ENCODE data around the gene GGACT.

GGACT gene

GRCh38 chr13:100517728-100518127 lies 70.9 kb downstream of the GGACT start:
- Histone ChIP-seq H3K9ac (ENCODE audit: low read depth in 1 of 2, low read length in 2 of 2) (peak overlapping the region in 1 of 2 donors; percentile 18), H3K9me3 (ENCODE audit: control insufficient read depth in 2 of 2, low read length in 2 of 2) (no peaks in the 10 kb centered on the region), H3K4me3 (ENCODE audit: low read length in 2 of 2) (peak overlapping the region; percentile 55 to 56), H3K36me3 (ENCODE audit: control insufficient read depth in 2 of 2, insufficient read depth in 2 of 2, low read length in 2 of 2) (peaks cover 0 to 4% of the 10 kb centered on the region in 2 donors), H3K27ac (ENCODE audit: low read depth in 2 of 2, low read length in 2 of 2) (peak overlapping the region; percentile 49 to 68), H3K27me3 (ENCODE audit: control insufficient read depth in 2 of 2, insufficient read depth in 2 of 2, low read length in 2 of 2) (no peaks in the 10 kb centered on the region), H3K4me1 (ENCODE audit: control insufficient read depth in 2 of 2, insufficient read depth in 2 of 2, low read length in 2 of 2) (peaks cover 9% of the 10 kb centered on the region in 2 donors)

- Histone ChIP-seq H3K9me3 (ENCODE audit: control insufficient read depth in 2 of 2, low read length in 2 of 2) (no peaks in the 10 kb centered on the region), H3K27me3 (ENCODE audit: control insufficient read depth in 2 of 2, insufficient read depth in 2 of 2, low read length in 2 of 2) (no peaks in the 10 kb centered on the region), H3K9ac (ENCODE audit: low read depth in 1 of 2, low read length in 2 of 2) (no peak overlapping the region), H3K36me3 (ENCODE audit: control insufficient read depth in 2 of 2, insufficient read depth in 2 of 2, low read length in 2 of 2) (peaks cover 0 to 4% of the 10 kb centered on the region in 2 donors), H3K4me3 (ENCODE audit: low read length in 2 of 2) (peak overlapping the region; percentile 55 to 56), H3K27ac (ENCODE audit: low read depth in 2 of 2, low read length in 2 of 2) (peak overlapping the region; percentile 49 to 68), H3K4me1 (ENCODE audit: control insufficient read depth in 2 of 2, insufficient read depth in 2 of 2, low read length in 2 of 2) (peaks cover 9% of the 10 kb centered on the region in 2 donors)
These were observed 71.5 kb downstream of the GGACT start for GRCh38 chr13:100517135-100517534.

- H3K4me3 ChIP-seq (ENCODE audit: low read length in 2 of 2): no peak overlapping the region
- H3K27me3 ChIP-seq (ENCODE audit: control insufficient read depth in 2 of 2, insufficient read depth in 2 of 2, low read length in 2 of 2): no peaks in the 10 kb centered on the region
- peaks cover 9% of the 10 kb centered on the region in 2 donors for H3K4me1 ChIP-seq (ENCODE audit: control insufficient read depth in 2 of 2, insufficient read depth in 2 of 2, low read length in 2 of 2)
- H3K9me3 ChIP-seq (ENCODE audit: control insufficient read depth in 2 of 2, low read length in 2 of 2): no peaks in the 10 kb centered on the region
- H3K27ac ChIP-seq (ENCODE audit: low read depth in 2 of 2, low read length in 2 of 2): no peak overlapping the region
- H3K9ac ChIP-seq (ENCODE audit: low read depth in 1 of 2, low read length in 2 of 2): no peak overlapping the region
- H3K36me3 ChIP-seq (ENCODE audit: control insufficient read depth in 2 of 2, insufficient read depth in 2 of 2, low read length in 2 of 2): peaks cover 0 to 4% of the 10 kb centered on the region in 2 donors
These were observed 73.2 kb downstream of the GGACT start for GRCh38 chr13:100515410-100515800.

- H3K9ac ChIP-seq (ENCODE audit: low read depth in 1 of 2, low read length in 2 of 2): no peak overlapping the region
- H3K27ac ChIP-seq (ENCODE audit: low read depth in 2 of 2, low read length in 2 of 2): no peak overlapping the region
- peaks cover 0 to 4% of the 10 kb centered on the region in 2 donors for H3K36me3 ChIP-seq (ENCODE audit: control insufficient read depth in 2 of 2, insufficient read depth in 2 of 2, low read length in 2 of 2)
- H3K27me3 ChIP-seq (ENCODE audit: control insufficient read depth in 2 of 2, insufficient read depth in 2 of 2, low read length in 2 of 2): no peaks in the 10 kb centered on the region
- H3K4me1 ChIP-seq (ENCODE audit: control insufficient read depth in 2 of 2, insufficient read depth in 2 of 2, low read length in 2 of 2): peaks cover 9% of the 10 kb centered on the region in 2 donors
- no peak overlapping the region for H3K4me3 ChIP-seq (ENCODE audit: low read length in 2 of 2)
- H3K9me3 ChIP-seq (ENCODE audit: control insufficient read depth in 2 of 2, low read length in 2 of 2): no peaks in the 10 kb centered on the region
These were observed 73.7 kb downstream of the GGACT start for GRCh38 chr13:100514788-100515409.

- Histone ChIP-seq H3K4me3 (ENCODE audit: low read length in 2 of 2) (no peak overlapping the region), H3K9ac (ENCODE audit: low read depth in 1 of 2, low read length in 2 of 2) (no peak overlapping the region), H3K27ac (ENCODE audit: low read depth in 2 of 2, low read length in 2 of 2) (no peak overlapping the region), H3K36me3 (ENCODE audit: control insufficient read depth in 2 of 2, insufficient read depth in 2 of 2, low read length in 2 of 2) (peaks cover 0 to 4% of the 10 kb centered on the region in 2 donors), H3K27me3 (ENCODE audit: control insufficient read depth in 2 of 2, insufficient read depth in 2 of 2, low read length in 2 of 2) (no peaks in the 10 kb centered on the region), H3K9me3 (ENCODE audit: control insufficient read depth in 2 of 2, low read length in 2 of 2) (no peaks in the 10 kb centered on the region), H3K4me1 (ENCODE audit: control insufficient read depth in 2 of 2, insufficient read depth in 2 of 2, low read length in 2 of 2) (peaks cover 9% of the 10 kb centered on the region in 2 donors)
These were observed 74.5 kb downstream of the GGACT start for GRCh38 chr13:100513987-100514670.

- no peaks in the 10 kb centered on the region for H3K27me3 ChIP-seq (ENCODE audit: control insufficient read depth in 2 of 2, insufficient read depth in 2 of 2, low read length in 2 of 2)
- no peak overlapping the region for H3K9ac ChIP-seq (ENCODE audit: low read depth in 1 of 2, low read length in 2 of 2)
- peaks cover 8 to 9% of the 10 kb centered on the region in 2 donors for H3K4me1 ChIP-seq (ENCODE audit: control insufficient read depth in 2 of 2, insufficient read depth in 2 of 2, low read length in 2 of 2)
- no peaks in the 10 kb centered on the region for H3K9me3 ChIP-seq (ENCODE audit: control insufficient read depth in 2 of 2, low read length in 2 of 2)
- no peak overlapping the region for H3K27ac ChIP-seq (ENCODE audit: low read depth in 2 of 2, low read length in 2 of 2)
- H3K4me3 ChIP-seq (ENCODE audit: low read length in 2 of 2): no peak overlapping the region
- peaks cover 0 to 4% of the 10 kb centered on the region in 2 donors for H3K36me3 ChIP-seq (ENCODE audit: control insufficient read depth in 2 of 2, insufficient read depth in 2 of 2, low read length in 2 of 2)
These were observed 75.4 kb downstream of the GGACT start for GRCh38 chr13:100513171-100513570.

- Histone ChIP-seq H3K4me3 (ENCODE audit: low read length in 2 of 2) (no peak overlapping the region), H3K36me3 (ENCODE audit: control insufficient read depth in 2 of 2, insufficient read depth in 2 of 2, low read length in 2 of 2) (peaks cover 0 to 4% of the 10 kb centered on the region in 2 donors), H3K27me3 (ENCODE audit: control insufficient read depth in 2 of 2, insufficient read depth in 2 of 2, low read length in 2 of 2) (no peaks in the 10 kb centered on the region), H3K27ac (ENCODE audit: low read depth in 2 of 2, low read length in 2 of 2) (no peak overlapping the region), H3K4me1 (ENCODE audit: control insufficient read depth in 2 of 2, insufficient read depth in 2 of 2, low read length in 2 of 2) (peaks cover 2 to 4% of the 10 kb centered on the region in 2 donors), H3K9ac (ENCODE audit: low read depth in 1 of 2, low read length in 2 of 2) (no peak overlapping the region), H3K9me3 (ENCODE audit: control insufficient read depth in 2 of 2, low read length in 2 of 2) (no peaks in the 10 kb centered on the region)
These were observed 76.2 kb downstream of the GGACT start for GRCh38 chr13:100512422-100512821.

- Histone ChIP-seq H3K4me3 (ENCODE audit: low read length in 2 of 2) (no peak overlapping the region), H3K9me3 (ENCODE audit: control insufficient read depth in 2 of 2, low read length in 2 of 2) (no peaks in the 10 kb centered on the region), H3K27ac (ENCODE audit: low read depth in 2 of 2, low read length in 2 of 2) (no peak overlapping the region), H3K9ac (ENCODE audit: low read depth in 1 of 2, low read length in 2 of 2) (no peak overlapping the region), H3K36me3 (ENCODE audit: control insufficient read depth in 2 of 2, insufficient read depth in 2 of 2, low read length in 2 of 2) (peaks cover 0 to 4% of the 10 kb centered on the region in 2 donors), H3K4me1 (ENCODE audit: control insufficient read depth in 2 of 2, insufficient read depth in 2 of 2, low read length in 2 of 2) (no peaks in the 10 kb centered on the region), H3K27me3 (ENCODE audit: control insufficient read depth in 2 of 2, insufficient read depth in 2 of 2, low read length in 2 of 2) (no peaks in the 10 kb centered on the region)
These were observed 77.1 kb downstream of the GGACT start for GRCh38 chr13:100511466-100511865.

- Histone ChIP-seq H3K27ac (ENCODE audit: low read depth in 2 of 2, low read length in 2 of 2) (no peak overlapping the region), H3K9ac (ENCODE audit: low read depth in 1 of 2, low read length in 2 of 2) (no peak overlapping the region), H3K36me3 (ENCODE audit: control insufficient read depth in 2 of 2, insufficient read depth in 2 of 2, low read length in 2 of 2) (peaks cover 0 to under 1% of the 10 kb centered on the region in 2 donors), H3K27me3 (ENCODE audit: control insufficient read depth in 2 of 2, insufficient read depth in 2 of 2, low read length in 2 of 2) (no peaks in the 10 kb centered on the region), H3K9me3 (ENCODE audit: control insufficient read depth in 2 of 2, low read length in 2 of 2) (no peaks in the 10 kb centered on the region), H3K4me3 (ENCODE audit: low read length in 2 of 2) (no peak overlapping the region), H3K4me1 (ENCODE audit: control insufficient read depth in 2 of 2, insufficient read depth in 2 of 2, low read length in 2 of 2) (no peaks in the 10 kb centered on the region)
These were observed 78.2 kb downstream of the GGACT start for GRCh38 chr13:100510208-100510957.

- Histone ChIP-seq H3K4me3 (ENCODE audit: low read length in 2 of 2) (no peak overlapping the region), H3K27me3 (ENCODE audit: control insufficient read depth in 2 of 2, insufficient read depth in 2 of 2, low read length in 2 of 2) (no peaks in the 10 kb centered on the region), H3K36me3 (ENCODE audit: control insufficient read depth in 2 of 2, insufficient read depth in 2 of 2, low read length in 2 of 2) (no peaks in the 10 kb centered on the region)
These were observed 79.6 kb downstream of the GGACT start for GRCh38 chr13:100508996-100509395.

More at GRCh38 chr13:100508996-100509395, 79.6 kb downstream of the GGACT start:
- H3K4me1 ChIP-seq (ENCODE audit: control insufficient read depth in 2 of 2, insufficient read depth in 2 of 2, low read length in 2 of 2): no peaks in the 10 kb centered on the region
- no peaks in the 10 kb centered on the region for H3K9me3 ChIP-seq (ENCODE audit: control insufficient read depth in 2 of 2, low read length in 2 of 2)
- no peak overlapping the region for H3K9ac ChIP-seq (ENCODE audit: low read depth in 1 of 2, low read length in 2 of 2)
- no peak overlapping the region for H3K27ac ChIP-seq (ENCODE audit: low read depth in 2 of 2, low read length in 2 of 2)
